A549 (cell line): ENCODE data around the gene RAP2A. TPM values are rescaled to one million over a fixed set of nuclear protein-coding genes. Genes with fewer than 3 reads are reported as not detected.

Source experiments
- ATAC-seq, 2 experiments: fragments of 200-7000 bp in 1 of 2; fragments of >200 bp in 1 of 2; cut with Nextera tagmentation in 1 of 2; cut with Tn5 transposase in 1 of 2; 3 replicates each; pipeline versions ENCODE4 v1.8.0 to v1.9.1; 2018 to 2020; ENCODE audit warnings: mild to moderate bottlenecking in 1 of 2, moderate library complexity in 1 of 2
- CTCF ChIA-PET: fragments of 300-600 bp; sonication (Branson Sonifier 250); formaldehyde crosslinking; extraction: SDS; loops from one replicate; lab custom pipeline; 2021; ENCODE audit warnings: antibody characterized with exemption, inconsistent platforms; lab: Yijun Ruan, JAX
- POLR2A ChIA-PET: fragments of 350-600 bp; formaldehyde crosslinking; extraction: SDS; loops from one replicate; lab custom pipeline; 2021; ENCODE audit warnings: antibody characterized with exemption, inconsistent platforms; lab: Yijun Ruan, JAX
- DNase-seq, 2 experiments: peaks; one replicate each; pipeline versions ENCODE4 v3.0.0 to v3.0.0-alpha.2; 2011 to 2016; ENCODE audit warnings: low read depth in 1 of 2, low spot score in 1 of 2
- FAIRE-seq: peaks from 2 replicates; lab custom pipeline; 2011; peaks lifted over from hg19 to GRCh38; lab: Jason Lieb, UNC
- H3K27ac ChIP-seq, 2 experiments: fragments of >200 bp; sonication (Bioruptor Twin); formaldehyde crosslinking; 3 replicates each; pipeline ENCODE4 v1.5.1; 2016 to 2017
- H3K4me1 ChIP-seq: fragments of >200 bp; sonication (Bioruptor Twin); formaldehyde crosslinking; 3 replicates; pipeline ENCODE4 v1.6.1; 2016
- H3K4me2 ChIP-seq: fragments of >200 bp; sonication (Bioruptor Twin); formaldehyde crosslinking; 3 replicates; pipeline ENCODE4 v1.6.1; 2016
- H3K4me3 ChIP-seq: fragments of >200 bp; sonication (Bioruptor Twin); formaldehyde crosslinking; 3 replicates; pipeline ENCODE4 v1.5.1; 2016
- H3K9me3 ChIP-seq: fragments of >200 bp; sonication (Bioruptor Twin); formaldehyde crosslinking; 3 replicates; pipeline ENCODE4 v1.6.1; 2016
- ATOH8 ChIP-seq: fragments of 250-450 bp; sonication (Bioruptor Pico); IDR thresholded peaks from 2 replicates; pipeline ENCODE4 v1.5.0; 2020; ENCODE audit warnings: low read depth, mild to moderate bottlenecking, moderate library complexity
- CBX2 ChIP-seq: fragments of 200-600 bp; sonication (generic); IDR thresholded peaks from 2 replicates; pipeline ENCODE4 v1.6.1; 2016; ENCODE audit warnings: low read depth, mild to moderate bottlenecking, borderline replicate concordance
- CEBPB ChIP-seq, 2 experiments: fragments of >200 bp in 1 of 2; sonication (Bioruptor Twin) in 1 of 2; formaldehyde crosslinking in 1 of 2; IDR thresholded peaks; 2 replicates each; pipeline ENCODE4 v1.6.1; 2012 to 2016
- CHD2 ChIP-seq: fragments of 150-350 bp; IDR thresholded peaks from 2 replicates; pipeline ENCODE4 v1.6.1; 2014; ENCODE audit warnings: low read length; ENCODE audit not compliant: partially characterized antibody
- CHD4 ChIP-seq: fragments of 200-600 bp; sonication (generic); IDR thresholded peaks from 2 replicates; pipeline ENCODE4 v1.6.1; 2016; ENCODE audit warnings: antibody characterized with exemption, mild to moderate bottlenecking, borderline replicate concordance
- CTCF ChIP-seq: fragments of >200 bp; sonication (Bioruptor Twin); formaldehyde crosslinking; IDR thresholded peaks from 3 replicates; pipeline ENCODE4 v1.5.1; 2016
- E2F6 ChIP-seq: IDR thresholded peaks from 2 replicates; pipeline ENCODE4 v1.6.1; 2012; ENCODE audit warnings: low read depth, borderline replicate concordance
- ESRRA ChIP-seq: fragments of 150-350 bp; IDR thresholded peaks from 2 replicates; pipeline ENCODE4 v1.6.1; 2014; ENCODE audit warnings: mild to moderate bottlenecking, low read length, borderline replicate concordance
- FOSB ChIP-seq: fragments of 250-450 bp; sonication (Bioruptor Pico); IDR thresholded peaks from 2 replicates; pipeline ENCODE4 v1.5.0; 2020; ENCODE audit warnings: mild to moderate bottlenecking, moderate library complexity
- FOSL2 ChIP-seq, 2 experiments: fragments of 450-650 bp in 1 of 2; fragments of >200 bp in 1 of 2; sonication (Bioruptor Twin) in 1 of 2; formaldehyde crosslinking; IDR thresholded peaks; 2 replicates each; pipeline versions ENCODE4 v1.5.0 to v1.6.1; 2016 to 2020; ENCODE audit warnings: mild to moderate bottlenecking in 1 of 2, moderate library complexity in 1 of 2
- FOXS1 ChIP-seq: fragments of 250-450 bp; sonication (Bioruptor Pico); IDR thresholded peaks from 2 replicates; pipeline ENCODE4 v1.5.0; 2020; ENCODE audit warnings: mild to moderate bottlenecking, moderate library complexity
- GATA3 ChIP-seq: IDR thresholded peaks from 2 replicates; pipeline ENCODE4 v1.6.1; 2012; ENCODE audit warnings: borderline replicate concordance
- HDAC2 ChIP-seq: fragments of 200-600 bp; sonication (generic); IDR thresholded peaks from 2 replicates; pipeline ENCODE4 v1.6.1; 2016
- HEYL ChIP-seq: fragments of 250-450 bp; sonication (Bioruptor Pico); IDR thresholded peaks from 2 replicates; pipeline ENCODE4 v1.8.0; 2021; ENCODE audit warnings: mild to moderate bottlenecking, moderate library complexity
- HOXA7 ChIP-seq: fragments of 250-450 bp; sonication (Bioruptor Pico); IDR thresholded peaks from 2 replicates; pipeline ENCODE4 v1.5.0; 2020; ENCODE audit warnings: mild to moderate bottlenecking, moderate library complexity
- HOXB13 ChIP-seq: fragments of 250-450 bp; sonication (Bioruptor Pico); IDR thresholded peaks from 2 replicates; pipeline ENCODE4 v1.5.0; 2020; ENCODE audit warnings: low read depth, mild to moderate bottlenecking, moderate library complexity
- HOXB5 ChIP-seq: fragments of 250-450 bp; sonication (Bioruptor Pico); IDR thresholded peaks from 2 replicates; pipeline ENCODE4 v1.5.0; 2020; ENCODE audit warnings: mild to moderate bottlenecking, moderate library complexity
- KDM1A ChIP-seq: fragments of 200-600 bp; sonication (generic); IDR thresholded peaks from 2 replicates; pipeline ENCODE4 v1.6.1; 2016; ENCODE audit warnings: low read depth, mild to moderate bottlenecking
- MAX ChIP-seq: IDR thresholded peaks from 2 replicates; pipeline ENCODE4 v1.6.1; 2012
- MAZ ChIP-seq: fragments of 150-350 bp; IDR thresholded peaks from 2 replicates; pipeline ENCODE4 v1.6.1; 2014; ENCODE audit warnings: antibody characterized with exemption, low read depth, low read length, borderline replicate concordance
- NFE2L2 ChIP-seq: fragments of 150-350 bp; conservative IDR thresholded peaks from 2 replicates; pipeline ENCODE4 v1.6.1; 2014; ENCODE audit warnings: low read length
- NR3C1 ChIP-seq: fragments of >200 bp; sonication (Bioruptor Twin); formaldehyde crosslinking; IDR thresholded peaks from 3 replicates; pipeline ENCODE4 v1.6.1; 2017
- PHF8 ChIP-seq: fragments of 200-600 bp; sonication (generic); IDR thresholded peaks from 2 replicates; pipeline ENCODE4 v1.6.1; 2016; ENCODE audit warnings: low read depth, mild to moderate bottlenecking, antibody characterized with exemption, moderate library complexity, borderline replicate concordance
- POLR2A ChIP-seq: IDR thresholded peaks from 2 replicates; pipeline ENCODE4 v1.6.1; 2012; ENCODE audit warnings: mild to moderate bottlenecking, low read length
- POLR2AphosphoS2 ChIP-seq: conservative IDR thresholded peaks from 2 replicates; pipeline ENCODE4 v1.6.1; 2012; ENCODE audit warnings: low read length, improper control_type of control experiment, inconsistent platforms
- RARB ChIP-seq: fragments of 250-450 bp; sonication (Bioruptor Pico); IDR thresholded peaks from 2 replicates; pipeline ENCODE4 v1.8.0; 2021; ENCODE audit warnings: mild to moderate bottlenecking, moderate library complexity
- RCOR1 ChIP-seq: fragments of 150-350 bp; IDR thresholded peaks from 2 replicates; pipeline ENCODE4 v1.6.1; 2014; ENCODE audit warnings: antibody characterized with exemption, low read length, low read depth
- REST ChIP-seq: fragments of 200-600 bp; sonication (generic); IDR thresholded peaks from 2 replicates; pipeline ENCODE4 v1.6.1; 2016; ENCODE audit warnings: antibody characterized with exemption, mild to moderate bottlenecking, moderate library complexity
- RFX5 ChIP-seq: fragments of 450-650 bp; IDR thresholded peaks from 2 replicates; pipeline ENCODE4 v1.7.1; 2014; ENCODE audit warnings: antibody characterized with exemption, mild to moderate bottlenecking, moderate library complexity
- SREBF2 ChIP-seq: fragments of 450-650 bp; IDR thresholded peaks from 2 replicates; pipeline ENCODE4 v1.6.1; 2014; ENCODE audit warnings: mild to moderate bottlenecking, moderate library complexity
- TFCP2L1 ChIP-seq: fragments of 250-450 bp; sonication (Bioruptor Pico); IDR thresholded peaks from 2 replicates; pipeline ENCODE4 v1.5.0; 2021; ENCODE audit warnings: mild to moderate bottlenecking
- ZC3H11A ChIP-seq: fragments of 450-650 bp; IDR thresholded peaks from 2 replicates; pipeline ENCODE4 v1.6.1; 2014; ENCODE audit warnings: antibody characterized with exemption, mild to moderate bottlenecking
- ZFP36 ChIP-seq: fragments of 450-650 bp; IDR thresholded peaks from 2 replicates; pipeline ENCODE4 v1.6.1; 2014; ENCODE audit warnings: borderline replicate concordance; ENCODE audit not compliant: partially characterized antibody
- WGBS: methylation state at CpG from one replicate; pipeline ENCODE4 v1.1.6; 2017; ENCODE audit errors: missing lambda C conversion rate; 5-methylcytosine and 5-hydroxymethylcytosine counted together
- polyA plus RNA-seq, 4 experiments: library from polyadenylated mRNA; depleted of rRNA in 3 of 4; stranded (reverse); fragments of >200 nt; fragmentation: RNase III in 1 of 4; extraction: RNeasy Plus Mini Kit Qiagen cat#74134 plus additional on column Dnase treatment in 1 of 4; gene quantifications; 2 replicates in 3 of 4; 3 replicates in 1 of 4; pipeline ENCODE4 v1.2.3, GENCODE V29; 2011 to 2017

The RAP2A gene
- polyA plus RNA-seq, 2 of the 4 experiments (the other 2 are of a cell fraction) = 8.7 to 10.9 TPM

GRCh38 chr13:97423300-97424045 is 10.5 kb upstream of the RAP2A start:
- FAIRE-seq (no peak), DNase-seq (no peak), ATAC-seq (no peak)
- 68% methylated on average over 8 of the region's 8 CpGs for WGBS
- H3K4me2 ChIP-seq = no peak overlapping the region
- no peak overlapping the region for H3K4me3 ChIP-seq
- H3K27ac ChIP-seq = no peak overlapping the region
- no peaks in the 10 kb centered on the region for H3K9me3 ChIP-seq
- POLR2A ChIA-PET = interaction anchor here (1.6 kb wide), 1 partner anchor 9 kb away, joined by 4 read pairs; no protein-coding TSS in a partner anchor
- no peaks in the 10 kb centered on the region for H3K4me1 ChIP-seq
- no peak for TF ChIP-seq ATOH8 (CRISPR knock-in tag)
- TF ChIP-seq HOXB13 = no peak
- no peak for TF ChIP-seq HDAC2
- TF ChIP-seq CHD4 = no peak
- TF ChIP-seq HOXA7 (CRISPR knock-in tag) = no peak
- TF ChIP-seq MAZ = no peak
- no peak for TF ChIP-seq ZFP36
- no peak for TF ChIP-seq ZC3H11A
- TF ChIP-seq CBX2 = no peak
- no peak for TF ChIP-seq REST
- TF ChIP-seq KDM1A = no peak
- TF ChIP-seq MAX = no peak
- TF ChIP-seq GATA3 = no peak
- no peak for TF ChIP-seq TFCP2L1 (CRISPR knock-in tag)
- TF ChIP-seq FOSB (CRISPR knock-in tag) = no peak
- TF ChIP-seq FOSL2 (IDR thresholded peaks at IDR 0.05) = no peak
- TF ChIP-seq FOSL2 (CRISPR knock-in tag; IDR thresholded peaks at IDR 0.05) = no peak
- no peak for TF ChIP-seq PHF8
- TF ChIP-seq RARB (CRISPR knock-in tag) = no peak
- CTCF ChIA-PET = no interaction called here

GRCh38 chr13:97425590-97425989 is 8.4 kb upstream of the RAP2A start:
- no peak overlapping the region for H3K4me2 ChIP-seq
- H3K9me3 ChIP-seq = no peaks in the 10 kb centered on the region
- FAIRE-seq = no peak
- H3K27ac ChIP-seq = no peak overlapping the region
- no peak for TF ChIP-seq GATA3
- no peak for TF ChIP-seq POLR2AphosphoS2
- no peak for TF ChIP-seq HOXB5 (CRISPR knock-in tag)
- TF ChIP-seq CHD2 = no peak
- TF ChIP-seq CTCF = no peak
- no peak for TF ChIP-seq FOSL2 (IDR thresholded peaks at IDR 0.05)
- no peak for TF ChIP-seq FOSL2 (CRISPR knock-in tag; IDR thresholded peaks at IDR 0.05)
- no peak for TF ChIP-seq HDAC2
- TF ChIP-seq RCOR1 = no peak
- no peak for TF ChIP-seq NR3C1
- no peak for TF ChIP-seq RFX5
- no peak for TF ChIP-seq CEBPB (IDR thresholded peaks at IDR 0.05)
- TF ChIP-seq ESRRA = no peak
- TF ChIP-seq NFE2L2 = no peak
- no peak for TF ChIP-seq POLR2A
- TF ChIP-seq FOXS1 (CRISPR knock-in tag) = no peak
- TF ChIP-seq HEYL (CRISPR knock-in tag) = no peak
- TF ChIP-seq E2F6 = no peak
- no peak for TF ChIP-seq SREBF2
- ChIA-PET CTCF (no interaction called here), POLR2A (no interaction called here)
- H3K4me1 ChIP-seq = 0 out of 3 replicates have a peak, but pooled peaks cover 4% of the 10 kb centered on the region
- H3K4me3 ChIP-seq = no peak overlapping the region
- 74% methylated on average over 2 of the region's 2 CpGs for WGBS
- no peak for DNase-seq
- no peak for ATAC-seq
